H9 (cell line): ENCODE results near the gene CHIT1. TPM values are rescaled to one million over a fixed set of nuclear protein-coding genes. Genes with fewer than 3 reads are reported as not detected.
"Not testable (repeated sequence)": the region's sequence is repeated elsewhere in the genome, so short reads cannot be mapped to it uniquely, and the experiment has no call there.

Experiments
- DNase-seq: peaks from one replicate; pipeline ENCODE4 v3.0.0-alpha.2; 2017
- H2AFZ ChIP-seq: one replicate; pipeline ENCODE4 v1.6.1; 2013; ENCODE audit warnings: mild to moderate bottlenecking, low read length, control low read depth, moderate library complexity
- H2AK5ac ChIP-seq: 2 replicates; pipeline ENCODE4 v1.6.1; 2013; ENCODE audit warnings: low read length, control low read depth, mixed read lengths; ENCODE audit not compliant: insufficient read length
- H2BK120ac ChIP-seq: one replicate; pipeline ENCODE4 v1.6.1; 2013; ENCODE audit warnings: low read depth, mild to moderate bottlenecking, low read length, control low read depth, inconsistent platforms; ENCODE audit not compliant: poor library complexity, severe bottlenecking
- H2BK12ac ChIP-seq: 2 replicates; pipeline ENCODE4 v1.6.1; 2013; ENCODE audit warnings: low read length, control low read depth, mixed read lengths, low read depth; ENCODE audit not compliant: insufficient read length
- H2BK15ac ChIP-seq: 2 replicates; pipeline ENCODE4 v1.6.1; 2013; ENCODE audit warnings: low read depth, low read length, control low read depth
- H2BK20ac ChIP-seq: one replicate; pipeline ENCODE4 v1.6.1; 2013; ENCODE audit warnings: low read depth, mild to moderate bottlenecking, low read length, control low read depth, inconsistent platforms; ENCODE audit not compliant: poor library complexity, severe bottlenecking
- H2BK5ac ChIP-seq: 2 replicates; pipeline ENCODE4 v1.6.1; 2013; ENCODE audit warnings: low read length, control low read depth, mixed read lengths; ENCODE audit not compliant: insufficient read length
- H3K14ac ChIP-seq: 2 replicates; pipeline ENCODE4 v1.6.1; 2013; ENCODE audit warnings: low read length, control low read depth; ENCODE audit not compliant: insufficient read depth
- H3K18ac ChIP-seq: 2 replicates; pipeline ENCODE4 v1.6.1; 2013; ENCODE audit warnings: low read depth, mild to moderate bottlenecking, mixed read lengths, low read length, control low read depth; ENCODE audit not compliant: insufficient read length
- H3K23ac ChIP-seq: 2 replicates; pipeline ENCODE4 v1.6.1; 2013; ENCODE audit warnings: low read length, control low read depth, mixed read lengths, low read depth; ENCODE audit not compliant: insufficient read length
- H3K23me2 ChIP-seq: 2 replicates; pipeline ENCODE4 v1.6.1; 2013; ENCODE audit warnings: low read depth, mild to moderate bottlenecking, mixed read lengths, low read length, control low read depth; ENCODE audit not compliant: insufficient read length, poor library complexity, severe bottlenecking
- H3K27ac ChIP-seq: 2 replicates; pipeline ENCODE4 v1.5.1; 2013; ENCODE audit warnings: low read length, control low read depth, mixed read lengths, low read depth; ENCODE audit not compliant: insufficient read length
- H3K27me3 ChIP-seq: 2 replicates; pipeline ENCODE4 v1.6.1; 2013; ENCODE audit warnings: low read length, control low read depth, inconsistent platforms; ENCODE audit not compliant: insufficient read depth
- H3K4ac ChIP-seq: 2 replicates; pipeline ENCODE4 v1.6.1; 2013; ENCODE audit warnings: low read depth, mild to moderate bottlenecking, control low read depth, inconsistent platforms, low read length, moderate library complexity
- H3K4me1 ChIP-seq: 2 replicates; pipeline ENCODE4 v1.6.1; 2013; ENCODE audit warnings: low read length, control low read depth, inconsistent platforms; ENCODE audit not compliant: insufficient read depth
- H3K4me2 ChIP-seq: 2 replicates; pipeline ENCODE4 v1.6.1; 2013; ENCODE audit warnings: low read length, control low read depth, mixed read lengths; ENCODE audit not compliant: insufficient read length, insufficient read depth
- H3K56ac ChIP-seq: 2 replicates; pipeline ENCODE4 v1.6.1; 2013; ENCODE audit warnings: low read depth, mild to moderate bottlenecking, mixed read lengths, low read length, control low read depth; ENCODE audit not compliant: insufficient read length
- H3K79me1 ChIP-seq: 2 replicates; pipeline ENCODE4 v1.6.1; 2013; ENCODE audit warnings: low read depth, mild to moderate bottlenecking, moderate library complexity, low read length, control low read depth, inconsistent platforms; ENCODE audit not compliant: insufficient read depth, poor library complexity, severe bottlenecking
- H3K79me2 ChIP-seq: 2 replicates; pipeline ENCODE4 v1.6.1; 2013; ENCODE audit warnings: low read length, control low read depth, inconsistent platforms; ENCODE audit not compliant: insufficient read depth
- H3K9ac ChIP-seq: 2 replicates; pipeline ENCODE4 v1.6.1; 2013; ENCODE audit warnings: low read length, control low read depth, mixed read lengths; ENCODE audit not compliant: insufficient read length; ENCODE audit errors: extremely low read depth
- H3K9me3 ChIP-seq: one replicate; pipeline ENCODE4 v1.6.1; 2013; ENCODE audit warnings: low read depth, low read length, inconsistent platforms; ENCODE audit not compliant: control insufficient read depth
- H3T11ph ChIP-seq: one replicate; pipeline ENCODE4 v1.6.1; 2013; ENCODE audit warnings: mild to moderate bottlenecking, low read length, control low read depth, inconsistent platforms
- H4K20me1 ChIP-seq: one replicate; pipeline ENCODE4 v1.6.1; 2013; ENCODE audit not compliant: control insufficient read depth, insufficient read length, insufficient read depth
- H4K5ac ChIP-seq: 2 replicates; pipeline ENCODE4 v1.6.1; 2013; ENCODE audit warnings: low read depth, mild to moderate bottlenecking, mixed read lengths, low read length, control low read depth; ENCODE audit not compliant: insufficient read length
- H4K8ac ChIP-seq: replicated peaks from 2 replicates; pipeline ENCODE4 v1.6.1; 2013; ENCODE audit warnings: low read length, control low read depth, mixed read lengths, low read depth; ENCODE audit not compliant: insufficient read length
- H4K91ac ChIP-seq: 2 replicates; pipeline ENCODE4 v1.6.1; 2013; ENCODE audit warnings: low read depth, mild to moderate bottlenecking, moderate library complexity, mixed read lengths, low read length, control low read depth; ENCODE audit not compliant: insufficient read length
- H3K27ac Mint-ChIP-seq, 3 experiments: 2 replicates in 2 of 3; 3 replicates in 1 of 3; pipeline ENCODE4 v1.8.0; 2020 to 2021; ENCODE audit warnings: mixed read lengths in 3 of 3, mild to moderate bottlenecking in 1 of 3, moderate library complexity in 1 of 3
- H3K27me3 Mint-ChIP-seq: 2 replicates; pipeline ENCODE4 v1.8.0; 2021; ENCODE audit warnings: low read depth, mild to moderate bottlenecking, moderate library complexity, mixed read lengths
- H3K36me3 Mint-ChIP-seq, 3 experiments: 2 replicates in 2 of 3; 3 replicates in 1 of 3; pipeline ENCODE4 v1.8.0; 2020 to 2021; ENCODE audit warnings: low read depth in 3 of 3, mixed read lengths in 3 of 3; ENCODE audit not compliant: insufficient read depth in 1 of 3
- H3K4me1 Mint-ChIP-seq, 2 experiments: 2 replicates each; pipeline ENCODE4 v1.8.0; 2020; ENCODE audit warnings: mixed read lengths in 2 of 2
- H3K4me3 Mint-ChIP-seq, 2 experiments: 2 replicates in 1 of 2; 3 replicates in 1 of 2; pipeline ENCODE4 v1.8.0; 2020 to 2021; ENCODE audit warnings: mild to moderate bottlenecking in 2 of 2, mixed read lengths in 2 of 2, moderate library complexity in 1 of 2
- H3K9me3 Mint-ChIP-seq, 2 experiments: 2 replicates in 1 of 2; 3 replicates in 1 of 2; pipeline ENCODE4 v1.8.0; 2020; ENCODE audit warnings: mild to moderate bottlenecking in 2 of 2, mixed read lengths in 2 of 2, moderate library complexity in 1 of 2
- WGBS: extraction: QIAGEN DNeasy Blood & Tissue Kit; methylation state at CpG from one replicate; pipeline ENCODE4 v1.1.7; 2013; ENCODE audit warnings: missing lambda C conversion rate, low lambda C conversion rate, mixed read lengths; ENCODE audit not compliant: insufficient read length; ENCODE audit errors: extremely low coverage; 5-methylcytosine and 5-hydroxymethylcytosine counted together
- total RNA-seq: library from RNA; stranded (reverse); gene quantifications from 2 replicates; pipeline ENCODE4 v1.2.1, GENCODE V29; 2021
- TF ChIP-seq, protein P1 (sequence below): fragments of 200-600 bp; sonication (generic); conservative IDR thresholded peaks from 3 replicates; pipeline ENCODE4 v1.8.0; 2021; ENCODE audit warnings: antibody characterized with exemption, mild to moderate bottlenecking

The CHIT1 gene
- total RNA-seq, 1 experiment from 2014 or later, result not detected

DNA sequence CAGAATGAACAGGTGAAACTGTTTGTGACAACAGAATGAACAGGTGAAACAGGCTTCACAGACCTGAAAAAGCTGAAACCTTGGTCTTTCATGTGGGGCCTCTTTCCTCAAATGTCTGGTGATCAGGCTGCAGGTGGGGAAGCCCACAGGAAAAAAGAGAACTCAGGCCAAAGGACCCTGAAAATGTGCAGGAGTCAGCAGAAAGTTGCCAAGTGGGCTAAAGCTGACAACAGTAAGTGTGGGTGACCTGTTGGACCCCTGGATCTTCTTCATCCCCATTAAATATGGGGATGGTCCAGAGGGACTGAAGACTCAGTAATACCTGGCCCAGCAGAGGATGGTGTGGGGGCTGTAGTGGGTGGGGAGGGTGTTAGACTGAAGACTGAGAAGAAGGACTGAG, 9.1 kb upstream of the CHIT1 start:
- no peak for DNase-seq
- Histone ChIP-seq H2BK15ac (no peak overlapping the region), H4K5ac (no peak overlapping the region), H2BK12ac (no peak overlapping the region), H3T11ph (no peak overlapping the region), H3K4me2 (no peak overlapping the region), H3K56ac (no peak overlapping the region), H3K4me1 (no peaks in the 10 kb centered on the region), H3K79me1 (no peaks in the 10 kb centered on the region), H2BK5ac (no peak overlapping the region), H3K9me3 (peaks cover 4% of the 10 kb centered on the region), H3K23ac (no peak overlapping the region), H3K18ac (no peak overlapping the region), H3K27me3 (no peaks in the 10 kb centered on the region), H3K27ac (no peak overlapping the region), H2AK5ac (no peak overlapping the region), H4K91ac (no peak overlapping the region), H2AFZ (no peak overlapping the region), H2BK120ac (no peak overlapping the region), H2BK20ac (no peak overlapping the region), H3K9ac (no peak overlapping the region), H3K79me2 (no peaks in the 10 kb centered on the region), H4K8ac (no peak overlapping the region), H3K14ac (no peak overlapping the region), H3K4ac (no peak overlapping the region), H3K23me2 (no peaks in the 10 kb centered on the region), H4K20me1 (no peaks in the 10 kb centered on the region)
- H3K27ac Mint-ChIP-seq, result no peak overlapping the region
- H3K4me1 Mint-ChIP-seq, result no peaks in the 10 kb centered on the region
- peaks cover 3 to 16% (median 14%) of the 10 kb centered on the region in 3 experiments; a peak in 6 of 7 replicates for H3K36me3 Mint-ChIP-seq
- TF ChIP-seq, protein P1, sequence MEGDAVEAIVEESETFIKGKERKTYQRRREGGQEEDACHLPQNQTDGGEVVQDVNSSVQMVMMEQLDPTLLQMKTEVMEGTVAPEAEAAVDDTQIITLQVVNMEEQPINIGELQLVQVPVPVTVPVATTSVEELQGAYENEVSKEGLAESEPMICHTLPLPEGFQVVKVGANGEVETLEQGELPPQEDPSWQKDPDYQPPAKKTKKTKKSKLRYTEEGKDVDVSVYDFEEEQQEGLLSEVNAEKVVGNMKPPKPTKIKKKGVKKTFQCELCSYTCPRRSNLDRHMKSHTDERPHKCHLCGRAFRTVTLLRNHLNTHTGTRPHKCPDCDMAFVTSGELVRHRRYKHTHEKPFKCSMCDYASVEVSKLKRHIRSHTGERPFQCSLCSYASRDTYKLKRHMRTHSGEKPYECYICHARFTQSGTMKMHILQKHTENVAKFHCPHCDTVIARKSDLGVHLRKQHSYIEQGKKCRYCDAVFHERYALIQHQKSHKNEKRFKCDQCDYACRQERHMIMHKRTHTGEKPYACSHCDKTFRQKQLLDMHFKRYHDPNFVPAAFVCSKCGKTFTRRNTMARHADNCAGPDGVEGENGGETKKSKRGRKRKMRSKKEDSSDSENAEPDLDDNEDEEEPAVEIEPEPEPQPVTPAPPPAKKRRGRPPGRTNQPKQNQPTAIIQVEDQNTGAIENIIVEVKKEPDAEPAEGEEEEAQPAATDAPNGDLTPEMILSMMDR, result no peak
- H3K9me3 Mint-ChIP-seq, result peaks cover 32 to 34% of the 10 kb centered on the region in 2 experiments
- no peak overlapping the region for H3K4me3 Mint-ChIP-seq
- peaks cover 32% of the 10 kb centered on the region for H3K27me3 Mint-ChIP-seq

DNA sequence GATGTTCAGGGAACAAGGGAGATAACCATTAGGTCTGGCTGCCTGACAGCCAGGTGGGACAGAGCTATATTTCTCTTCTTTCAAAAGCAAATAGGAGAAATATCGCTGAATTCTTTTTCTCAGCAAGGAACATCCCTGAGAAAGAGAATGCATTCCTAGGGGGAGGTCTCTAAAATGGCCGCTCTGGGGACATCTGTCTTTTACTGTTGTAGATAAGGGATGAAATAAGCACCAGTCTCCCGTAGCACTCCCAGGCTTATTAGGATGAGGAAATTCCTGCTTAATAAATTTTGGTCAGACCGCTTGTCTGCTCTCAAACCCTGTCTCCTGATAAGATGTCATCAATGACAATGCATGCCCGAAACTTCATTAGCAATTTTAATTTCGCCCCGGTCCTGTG, 5.4 kb upstream of the CHIT1 start:
- H3K27me3 Mint-ChIP-seq, result peaks cover 40% of the 10 kb centered on the region

More for the DNA sequence above, 5.4 kb upstream of the CHIT1 start:
- H3K4me1 Mint-ChIP-seq, H3K18ac ChIP-seq, H2BK20ac ChIP-seq, H2BK15ac ChIP-seq, H2BK5ac ChIP-seq, H3T11ph ChIP-seq, H4K8ac ChIP-seq, H3K79me2 ChIP-seq, H3K56ac ChIP-seq, H3K9me3 ChIP-seq, H3K4ac ChIP-seq, H3K23me2 ChIP-seq, H3K27me3 ChIP-seq, H4K91ac ChIP-seq, H3K4me3 Mint-ChIP-seq, H3K4me1 ChIP-seq, H3K27ac Mint-ChIP-seq, H3K79me1 ChIP-seq, H3K14ac ChIP-seq, H2BK12ac ChIP-seq, H2AK5ac ChIP-seq, H3K4me2 ChIP-seq, H4K20me1 ChIP-seq, H2BK120ac ChIP-seq, H3K27ac ChIP-seq, H3K23ac ChIP-seq, H4K5ac ChIP-seq, DNase-seq, H2AFZ ChIP-seq, H3K9ac ChIP-seq: not testable (repeated sequence)
- peaks cover 34 to 35% of the 10 kb centered on the region in 2 experiments for H3K9me3 Mint-ChIP-seq
- no CpG with 5 or more reads among the region's 7 CpGs for WGBS
- peaks cover 3 to 16% (median 14%) of the 10 kb centered on the region in 3 experiments; a peak in 6 of 7 replicates for H3K36me3 Mint-ChIP-seq
